Measurements from ENCODE around the gene MCM3.

GRCh38 chr6:52276130-52276529 is 8.4 kb downstream of the MCM3 start:
- no peak for TF ChIP-seq EZH2 (IDR thresholded peaks at IDR 0.05)
- TF ChIP-seq POLR2AphosphoS5 (IDR thresholded peaks at IDR 0.05; ENCODE audit: borderline replicate concordance, low read depth, low read length), result no peak
